HEK293 (cell line): ENCODE results near the gene JCHAIN.

Experiments used
- CTCF ChIA-PET: fragments of 350-600 bp; formaldehyde crosslinking; extraction: SDS; loops from one replicate; lab custom pipeline; 2021; ENCODE audit warnings: antibody characterized with exemption; lab: Yijun Ruan, JAX
- POLR2A ChIA-PET: fragments of 300-600 bp; formaldehyde crosslinking; extraction: SDS; loops from one replicate; lab custom pipeline; 2020; ENCODE audit warnings: antibody characterized with exemption, inconsistent platforms; lab: Yijun Ruan, JAX
- H3K27ac ChIP-seq: fragments of 200-500 bp; sonication (Bioruptor generic); 2 replicates; pipeline ENCODE4 v1.5.1; 2014; ENCODE audit warnings: low read depth, low read length, control low read depth, inconsistent platforms; ENCODE audit errors: extremely low read depth
- H3K36me3 ChIP-seq, 2 experiments: fragments of 200-500 bp in 1 of 2; sonication (Bioruptor generic) in 1 of 2; 1 replicate in 1 of 2; 2 replicates in 1 of 2; pipeline ENCODE4 v1.5.1; 2014 to 2017; ENCODE audit warnings: inconsistent platforms in 2 of 2, low read length in 2 of 2; ENCODE audit not compliant: control insufficient read depth in 2 of 2, insufficient read depth in 1 of 2
- H3K4me1 ChIP-seq: fragments of 200-500 bp; sonication (Bioruptor generic); 2 replicates; pipeline ENCODE4 v1.5.1; 2014; ENCODE audit warnings: mild to moderate bottlenecking, low read length, inconsistent platforms; ENCODE audit not compliant: control insufficient read depth, insufficient read depth
- H3K4me3 ChIP-seq: 2 replicates; pipeline ENCODE4 v1.5.1; 2011; ENCODE audit warnings: low read depth, mild to moderate bottlenecking, control low read depth, low read length, moderate library complexity
- H3K9me3 ChIP-seq: fragments of 200-500 bp; sonication (Bioruptor generic); 2 replicates; pipeline ENCODE4 v1.5.1; 2014; ENCODE audit warnings: low read depth, low read length, inconsistent platforms; ENCODE audit not compliant: control insufficient read depth, insufficient read depth
- GLIS1 ChIP-seq: fragments of 450-650 bp; formaldehyde crosslinking; IDR thresholded peaks from 2 replicates; pipeline ENCODE4 v1.5.1; 2016; ENCODE audit warnings: missing biosample characterization, missing genetic modification characterization
- KLF8 ChIP-seq: fragments of 450-650 bp; formaldehyde crosslinking; IDR thresholded peaks from 2 replicates; pipeline ENCODE4 v1.5.1; 2016; ENCODE audit warnings: missing biosample characterization, missing genetic modification characterization
- YY2 ChIP-seq: fragments of 450-650 bp; formaldehyde crosslinking; IDR thresholded peaks from 2 replicates; pipeline ENCODE4 v1.5.1; 2016; ENCODE audit warnings: missing biosample characterization, missing genetic modification characterization
- ZNF174 ChIP-seq: fragments of 450-650 bp; formaldehyde crosslinking; IDR thresholded peaks from 2 replicates; pipeline ENCODE4 v1.5.0; 2017; ENCODE audit warnings: missing biosample characterization, mild to moderate bottlenecking, missing genetic modification characterization
- ZNF214 ChIP-seq: fragments of 450-650 bp; formaldehyde crosslinking; IDR thresholded peaks from 2 replicates; pipeline ENCODE4 v1.5.1; 2017; ENCODE audit warnings: missing biosample characterization, mild to moderate bottlenecking, missing genetic modification characterization, borderline replicate concordance
- ZNF24 ChIP-seq: fragments of 450-650 bp; formaldehyde crosslinking; IDR thresholded peaks from 2 replicates; pipeline ENCODE4 v1.5.1; 2016; ENCODE audit warnings: missing biosample characterization, missing genetic modification characterization
- ZNF404 ChIP-seq: fragments of 450-650 bp; formaldehyde crosslinking; IDR thresholded peaks from 2 replicates; pipeline ENCODE4 v1.5.1; 2017; ENCODE audit warnings: missing biosample characterization, missing genetic modification characterization
- ZNF423 ChIP-seq: fragments of 450-650 bp; formaldehyde crosslinking; IDR thresholded peaks from 2 replicates; pipeline ENCODE4 v1.5.1; 2016; ENCODE audit warnings: missing biosample characterization, missing genetic modification characterization
- ZNF544 ChIP-seq: fragments of 450-650 bp; formaldehyde crosslinking; IDR thresholded peaks from 2 replicates; pipeline ENCODE4 v1.5.0; 2017; ENCODE audit warnings: missing biosample characterization, missing genetic modification characterization
- ZNF776 ChIP-seq: fragments of 450-650 bp; formaldehyde crosslinking; IDR thresholded peaks from 2 replicates; pipeline ENCODE4 v1.5.0; 2017; ENCODE audit warnings: missing biosample characterization, missing genetic modification characterization, borderline replicate concordance
- ZSCAN16 ChIP-seq: fragments of 450-650 bp; formaldehyde crosslinking; IDR thresholded peaks from 2 replicates; pipeline ENCODE4 v1.5.1; 2016; ENCODE audit warnings: missing biosample characterization, missing genetic modification characterization
- TF ChIP-seq, protein P1 (sequence below): fragments of 450-650 bp; formaldehyde crosslinking; IDR thresholded peaks from 2 replicates; pipeline ENCODE4 v1.5.1; 2016; ENCODE audit warnings: missing biosample characterization, missing genetic modification characterization
- TF ChIP-seq, protein P2 (sequence below): fragments of 450-650 bp; formaldehyde crosslinking; IDR thresholded peaks from 2 replicates; pipeline ENCODE4 v1.5.1; 2016; ENCODE audit warnings: missing biosample characterization, missing genetic modification characterization, low read depth
- TF ChIP-seq, protein P3 (sequence below): fragments of 450-650 bp; formaldehyde crosslinking; IDR thresholded peaks from 2 replicates; pipeline ENCODE4 v1.5.1; 2016; ENCODE audit warnings: missing biosample characterization, missing genetic modification characterization
- TF ChIP-seq, protein P4 (sequence below): fragments of 450-650 bp; IDR thresholded peaks from 2 replicates; pipeline ENCODE4 v1.5.1; 2018; ENCODE audit warnings: missing biosample characterization, mild to moderate bottlenecking, missing genetic modification characterization

Gene JCHAIN

DNA sequence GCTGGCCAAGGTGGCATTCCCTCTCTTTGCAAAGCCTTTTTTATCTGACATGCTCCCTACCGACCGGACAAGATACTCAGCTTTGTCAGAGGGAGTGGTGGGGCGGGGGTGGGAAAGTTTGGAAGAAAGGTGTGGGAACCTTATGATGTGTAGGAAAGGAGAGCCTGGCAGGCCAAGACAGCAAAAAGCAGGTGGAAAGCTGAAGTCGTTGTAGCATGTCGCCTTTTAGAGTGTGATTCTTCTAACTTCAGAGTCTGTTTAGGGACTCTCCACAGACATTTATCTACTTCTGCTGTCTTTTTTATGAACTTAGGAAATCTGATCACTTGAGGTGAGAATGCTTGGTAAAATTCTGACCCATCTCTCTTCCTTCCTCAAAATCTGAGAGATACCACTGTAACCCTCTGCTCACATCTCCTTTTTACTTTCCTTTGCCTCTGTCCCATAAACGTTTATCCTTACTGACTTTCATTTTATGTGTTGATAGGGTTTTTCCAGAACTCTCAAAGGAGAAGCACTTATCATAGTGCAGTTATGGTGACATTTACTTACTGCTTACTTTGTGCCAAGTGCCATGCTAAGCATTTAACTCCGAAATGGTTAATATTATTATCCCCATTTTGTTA, 47.3 kb upstream of the JCHAIN start:
- POLR2A ChIA-PET, result no interaction called here
- no peaks in the 10 kb centered on the region for H3K9me3 ChIP-seq
- H3K36me3 ChIP-seq, result no peaks in the 10 kb centered on the region
- H3K4me3 ChIP-seq, result no peak overlapping the region
- TF ChIP-seq, protein P1, sequence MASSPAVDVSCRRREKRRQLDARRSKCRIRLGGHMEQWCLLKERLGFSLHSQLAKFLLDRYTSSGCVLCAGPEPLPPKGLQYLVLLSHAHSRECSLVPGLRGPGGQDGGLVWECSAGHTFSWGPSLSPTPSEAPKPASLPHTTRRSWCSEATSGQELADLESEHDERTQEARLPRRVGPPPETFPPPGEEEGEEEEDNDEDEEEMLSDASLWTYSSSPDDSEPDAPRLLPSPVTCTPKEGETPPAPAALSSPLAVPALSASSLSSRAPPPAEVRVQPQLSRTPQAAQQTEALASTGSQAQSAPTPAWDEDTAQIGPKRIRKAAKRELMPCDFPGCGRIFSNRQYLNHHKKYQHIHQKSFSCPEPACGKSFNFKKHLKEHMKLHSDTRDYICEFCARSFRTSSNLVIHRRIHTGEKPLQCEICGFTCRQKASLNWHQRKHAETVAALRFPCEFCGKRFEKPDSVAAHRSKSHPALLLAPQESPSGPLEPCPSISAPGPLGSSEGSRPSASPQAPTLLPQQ (tag by site-specific recombination), result no peak
- TF ChIP-seq ZNF423 (tag by site-specific recombination) (no peak), ZNF174 (tag by site-specific recombination) (no peak), YY2 (tag by site-specific recombination) (no peak), ZNF544 (tag by site-specific recombination) (no peak), ZNF214 (tag by site-specific recombination) (no peak), GLIS1 (tag by site-specific recombination) (no peak), ZNF776 (no peak), ZNF24 (no peak)
- TF ChIP-seq, protein P2, sequence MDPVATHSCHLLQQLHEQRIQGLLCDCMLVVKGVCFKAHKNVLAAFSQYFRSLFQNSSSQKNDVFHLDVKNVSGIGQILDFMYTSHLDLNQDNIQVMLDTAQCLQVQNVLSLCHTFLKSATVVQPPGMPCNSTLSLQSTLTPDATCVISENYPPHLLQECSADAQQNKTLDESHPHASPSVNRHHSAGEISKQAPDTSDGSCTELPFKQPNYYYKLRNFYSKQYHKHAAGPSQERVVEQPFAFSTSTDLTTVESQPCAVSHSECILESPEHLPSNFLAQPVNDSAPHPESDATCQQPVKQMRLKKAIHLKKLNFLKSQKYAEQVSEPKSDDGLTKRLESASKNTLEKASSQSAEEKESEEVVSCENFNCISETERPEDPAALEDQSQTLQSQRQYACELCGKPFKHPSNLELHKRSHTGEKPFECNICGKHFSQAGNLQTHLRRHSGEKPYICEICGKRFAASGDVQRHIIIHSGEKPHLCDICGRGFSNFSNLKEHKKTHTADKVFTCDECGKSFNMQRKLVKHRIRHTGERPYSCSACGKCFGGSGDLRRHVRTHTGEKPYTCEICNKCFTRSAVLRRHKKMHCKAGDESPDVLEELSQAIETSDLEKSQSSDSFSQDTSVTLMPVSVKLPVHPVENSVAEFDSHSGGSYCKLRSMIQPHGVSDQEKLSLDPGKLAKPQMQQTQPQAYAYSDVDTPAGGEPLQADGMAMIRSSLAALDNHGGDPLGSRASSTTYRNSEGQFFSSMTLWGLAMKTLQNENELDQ (tag by site-specific recombination), result no peak
- TF ChIP-seq, protein P3, sequence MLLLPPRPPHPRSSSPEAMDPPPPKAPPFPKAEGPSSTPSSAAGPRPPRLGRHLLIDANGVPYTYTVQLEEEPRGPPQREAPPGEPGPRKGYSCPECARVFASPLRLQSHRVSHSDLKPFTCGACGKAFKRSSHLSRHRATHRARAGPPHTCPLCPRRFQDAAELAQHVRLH (tag by site-specific recombination), result no peak
- H3K4me1 ChIP-seq, result 0 out of 2 replicates have a peak, but pooled peaks cover 4% of the 10 kb centered on the region
- H3K27ac ChIP-seq, result no peak overlapping the region
- CTCF ChIA-PET, result interaction anchor here (0.6 kb wide), 1 partner anchor 61 kb away, joined by 3 read pairs; no protein-coding TSS in a partner anchor

DNA sequence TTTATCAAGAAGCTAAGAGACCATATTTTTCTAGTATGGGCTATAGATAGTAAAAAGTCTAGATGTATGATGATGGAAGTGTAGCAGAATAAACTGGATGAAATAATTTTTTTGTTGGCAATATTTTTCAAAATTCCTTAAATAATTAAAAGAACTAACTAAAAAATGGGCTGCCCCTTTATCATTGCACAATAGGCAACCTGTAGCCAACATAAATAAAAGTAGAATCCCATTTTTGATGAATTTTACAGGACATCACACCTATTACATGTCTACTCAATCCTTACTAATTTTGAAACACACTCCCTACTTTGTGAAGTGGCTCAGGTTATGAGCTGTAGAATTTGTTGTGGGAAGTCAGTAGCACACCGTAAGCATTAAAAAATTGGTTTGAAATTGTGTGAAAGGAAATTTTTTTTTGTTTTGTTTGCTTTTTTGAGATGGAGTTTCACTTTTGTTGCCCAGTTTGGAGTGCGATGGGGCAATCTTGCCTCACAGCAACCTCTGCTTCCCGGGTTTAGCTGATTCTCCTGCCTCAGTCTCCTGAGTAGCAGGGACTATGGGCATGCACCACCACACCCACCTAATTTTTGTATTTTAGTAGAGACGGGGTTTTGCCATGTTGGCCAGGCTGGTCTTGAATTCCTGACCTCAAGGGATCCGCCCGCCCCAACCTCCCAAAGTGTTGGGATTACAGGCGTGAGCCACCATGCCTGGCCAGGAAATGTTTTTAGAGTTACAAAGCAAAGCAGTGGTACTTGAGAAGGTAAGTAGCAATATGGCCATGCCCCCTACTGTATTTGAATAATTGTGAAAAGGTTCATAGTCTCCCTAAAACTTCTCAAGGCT, 46.5 kb upstream of the JCHAIN start:
- ChIA-PET POLR2A (no interaction called here), CTCF (no interaction called here)
- H3K9me3 ChIP-seq, result no peaks in the 10 kb centered on the region
- no peaks in the 10 kb centered on the region for H3K36me3 ChIP-seq
- H3K27ac ChIP-seq, result no peak overlapping the region
- no peak for TF ChIP-seq ZSCAN16
- no peak for TF ChIP-seq ZNF404
- TF ChIP-seq, protein P4, sequence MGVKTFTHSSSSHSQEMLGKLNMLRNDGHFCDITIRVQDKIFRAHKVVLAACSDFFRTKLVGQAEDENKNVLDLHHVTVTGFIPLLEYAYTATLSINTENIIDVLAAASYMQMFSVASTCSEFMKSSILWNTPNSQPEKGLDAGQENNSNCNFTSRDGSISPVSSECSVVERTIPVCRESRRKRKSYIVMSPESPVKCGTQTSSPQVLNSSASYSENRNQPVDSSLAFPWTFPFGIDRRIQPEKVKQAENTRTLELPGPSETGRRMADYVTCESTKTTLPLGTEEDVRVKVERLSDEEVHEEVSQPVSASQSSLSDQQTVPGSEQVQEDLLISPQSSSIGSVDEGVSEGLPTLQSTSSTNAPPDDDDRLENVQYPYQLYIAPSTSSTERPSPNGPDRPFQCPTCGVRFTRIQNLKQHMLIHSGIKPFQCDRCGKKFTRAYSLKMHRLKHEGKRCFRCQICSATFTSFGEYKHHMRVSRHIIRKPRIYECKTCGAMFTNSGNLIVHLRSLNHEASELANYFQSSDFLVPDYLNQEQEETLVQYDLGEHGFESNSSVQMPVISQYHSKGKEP (tag by site-specific recombination), result no peak
- no peak for TF ChIP-seq KLF8 (tag by site-specific recombination)
- TF ChIP-seq, all 188 proteins: peak for 0
- Histone ChIP-seq H3K4me3 (no peak overlapping the region), H3K4me1 (0 out of 2 replicates have a peak, but pooled peaks cover 4% of the 10 kb centered on the region)
